HAP-1 (cell line): ENCODE results near the gene NBPF6.
"Not testable (repeated sequence)": the region's sequence is repeated elsewhere in the genome, so short reads cannot be mapped to it uniquely, and the experiment has no call there.

Source experiments
- DNase-seq, 2 experiments: peaks; one replicate each; pipeline ENCODE4 v3.0.0-alpha.2; 2016 to 2020; ENCODE audit warnings: low spot score in 2 of 2
- H3K27me3 ChIP-seq: fragments of 250-450 bp; sonication (Bioruptor Pico); 2 replicates; pipeline ENCODE4 v1.5.1; 2020; ENCODE audit warnings: low read depth, mild to moderate bottlenecking, moderate library complexity
- H3K36me3 ChIP-seq: fragments of 250-450 bp; sonication (Bioruptor Pico); replicated peaks from 2 replicates; pipeline ENCODE4 v1.5.1; 2020; ENCODE audit warnings: mild to moderate bottlenecking
- H3K4me1 ChIP-seq: fragments of 250-450 bp; sonication (Bioruptor Pico); 2 replicates; pipeline ENCODE4 v1.5.1; 2020; ENCODE audit warnings: mild to moderate bottlenecking
- H3K4me3 ChIP-seq: fragments of 250-450 bp; sonication (Bioruptor Pico); 2 replicates; pipeline ENCODE4 v1.5.1; 2020; ENCODE audit warnings: mild to moderate bottlenecking, moderate library complexity
- H3K9me3 ChIP-seq: fragments of 250-450 bp; sonication (Bioruptor Pico); 2 replicates; pipeline ENCODE4 v1.5.1; 2020; ENCODE audit warnings: mild to moderate bottlenecking, moderate library complexity
- in situ Hi-C: fragments of 300-500 bp; cut with MboI; formaldehyde crosslinking; loops from 3 replicates; pipeline ENCODE4 v1.14.3; 2020; ENCODE audit warnings: low sequenced_read_pairs, inconsistent platforms, mixed read lengths

The NBPF6 gene

GRCh38 chr1:108450043-108450442 is at the start of gene NBPF6:
Gene NBPF6 (plus strand): TSS chr1:108450343. CDS start chr1:108450602, 259 bp downstream.
- H3K4me1 ChIP-seq, DNase-seq, H3K36me3 ChIP-seq, H3K9me3 ChIP-seq, in situ Hi-C loops, H3K4me3 ChIP-seq, H3K27me3 ChIP-seq: not testable (repeated sequence)

DNA sequence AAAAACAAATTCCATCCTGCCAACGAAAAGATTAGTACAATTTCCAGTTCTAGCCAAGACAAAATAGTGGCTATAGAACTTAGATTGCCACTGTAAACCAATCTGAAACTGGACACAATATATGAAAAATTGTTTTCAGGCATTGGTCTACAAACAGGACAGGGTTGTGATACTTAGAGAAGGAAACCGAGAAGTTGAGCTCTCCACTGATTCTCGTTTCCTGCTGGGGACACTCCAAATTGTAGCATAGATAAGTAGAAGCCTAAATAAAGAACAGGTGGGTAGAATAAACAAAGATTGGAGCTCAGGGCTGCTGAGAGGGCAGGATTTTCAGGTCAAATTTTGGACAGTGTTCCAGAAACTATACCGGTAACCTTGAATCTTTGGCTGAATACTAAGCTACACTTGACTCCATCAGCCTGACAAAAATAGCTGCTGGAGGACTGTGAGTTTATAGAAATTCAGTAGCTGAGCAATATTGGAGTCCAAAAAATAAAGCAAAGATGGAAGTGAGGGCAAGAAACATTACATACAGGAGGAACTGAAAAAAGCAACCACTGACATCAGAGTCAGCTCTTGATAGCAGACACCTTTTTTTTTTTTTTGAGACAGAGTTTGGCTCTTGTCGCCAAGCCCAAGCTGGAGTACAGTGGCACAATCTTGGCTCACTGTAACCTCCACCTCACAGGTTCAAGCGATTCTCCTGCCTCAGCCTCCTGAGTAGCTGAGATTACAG is 38.9 kb upstream of the NBPF6 start:
- H3K9me3 ChIP-seq, H3K4me3 ChIP-seq, H3K4me1 ChIP-seq, DNase-seq, H3K36me3 ChIP-seq, in situ Hi-C loops, H3K27me3 ChIP-seq: not testable (repeated sequence)

DNA sequence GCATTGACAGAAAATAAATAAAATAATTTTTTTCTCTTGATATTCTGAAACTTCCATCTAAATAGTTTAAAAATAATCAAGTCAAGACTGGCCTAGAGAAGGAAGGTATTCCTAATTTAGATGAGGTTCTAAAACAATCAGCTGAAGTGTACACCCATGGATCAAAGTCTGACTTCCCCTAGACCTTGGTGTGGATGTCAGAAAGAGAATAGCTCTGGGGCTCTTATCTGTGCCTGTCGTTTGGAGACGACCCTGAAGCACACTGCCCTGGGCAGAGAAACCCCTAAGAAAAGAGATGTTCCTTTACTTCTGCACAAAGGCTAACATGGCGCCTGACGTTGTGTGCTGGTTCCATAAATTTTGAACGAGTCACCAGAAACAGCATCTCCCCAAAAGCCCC is 30.0 kb upstream of the NBPF6 start:
- H3K9me3 ChIP-seq, in situ Hi-C loops, H3K27me3 ChIP-seq, H3K36me3 ChIP-seq, H3K4me1 ChIP-seq, DNase-seq, H3K4me3 ChIP-seq: not testable (repeated sequence)

- H3K9me3 ChIP-seq, H3K36me3 ChIP-seq, H3K4me3 ChIP-seq, in situ Hi-C loops, H3K27me3 ChIP-seq, DNase-seq, H3K4me1 ChIP-seq: not testable (repeated sequence)
These were observed 28.9 kb upstream of the NBPF6 start for GRCh38 chr1:108421061-108421916.

DNA sequence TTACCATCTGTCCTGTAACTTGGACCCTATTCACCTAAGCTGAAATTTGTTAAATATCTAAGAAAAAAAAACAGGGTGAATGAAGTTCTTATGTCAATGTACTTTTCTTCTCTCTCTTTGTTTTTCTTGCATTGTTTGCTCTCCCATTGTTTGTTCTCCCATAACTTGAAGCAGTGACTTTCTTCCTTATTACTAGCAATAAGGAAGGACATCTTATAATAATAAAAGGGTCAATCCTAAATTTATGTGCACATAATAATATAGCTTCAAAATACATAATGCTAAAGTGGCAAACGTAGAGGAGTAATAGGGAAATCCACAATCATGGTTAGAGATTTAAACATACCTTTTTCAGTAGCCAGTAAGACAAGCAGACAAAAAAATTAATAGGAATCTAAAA is 23.3 kb upstream of the NBPF6 start:
- H3K4me1 ChIP-seq, H3K27me3 ChIP-seq, DNase-seq, H3K4me3 ChIP-seq, in situ Hi-C loops, H3K36me3 ChIP-seq, H3K9me3 ChIP-seq: not testable (repeated sequence)

- H3K27me3 ChIP-seq, H3K4me1 ChIP-seq, in situ Hi-C loops, H3K4me3 ChIP-seq, H3K36me3 ChIP-seq, DNase-seq, H3K9me3 ChIP-seq: not testable (repeated sequence)
These were observed 18.1 kb upstream of the NBPF6 start for GRCh38 chr1:108432002-108432401.

DNA sequence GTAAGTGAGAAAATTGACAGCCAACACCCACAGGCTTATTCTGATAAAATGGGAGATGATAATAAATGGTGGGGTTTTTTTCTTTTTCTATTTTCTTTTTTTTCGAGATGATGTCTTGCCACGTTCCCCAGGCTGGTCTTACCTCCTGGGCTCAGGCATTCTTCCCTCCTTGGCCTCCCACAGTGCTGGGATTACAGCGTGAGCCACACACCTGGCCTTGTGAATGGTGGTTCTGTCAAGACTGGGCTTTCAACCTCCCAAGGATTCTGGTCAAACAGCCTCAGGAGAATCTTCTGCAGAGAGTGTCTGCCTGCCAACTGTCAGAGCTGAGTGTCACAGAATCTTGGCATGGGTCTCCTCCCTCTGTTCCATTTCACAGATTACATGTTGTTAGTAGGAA is 16.7 kb upstream of the NBPF6 start:
- H3K9me3 ChIP-seq, H3K36me3 ChIP-seq, in situ Hi-C loops, DNase-seq, H3K4me3 ChIP-seq, H3K27me3 ChIP-seq, H3K4me1 ChIP-seq: not testable (repeated sequence)

- H3K27me3 ChIP-seq, H3K4me1 ChIP-seq, in situ Hi-C loops: not testable (repeated sequence)
These were observed 11.6 kb upstream of the NBPF6 start for GRCh38 chr1:108438536-108438935.

GRCh38 chr1:108454521-108454920 is 4.4 kb downstream of the NBPF6 start:
- H3K4me3 ChIP-seq, H3K36me3 ChIP-seq, in situ Hi-C loops, DNase-seq, H3K27me3 ChIP-seq, H3K9me3 ChIP-seq, H3K4me1 ChIP-seq: not testable (repeated sequence)

More at GRCh38 chr1:108438536-108438935, 11.6 kb upstream of the NBPF6 start:
- DNase-seq, H3K9me3 ChIP-seq, H3K36me3 ChIP-seq, H3K4me3 ChIP-seq: not testable (repeated sequence)

- not testable (repeated sequence) for H3K36me3 ChIP-seq, H3K9me3 ChIP-seq, H3K27me3 ChIP-seq
These were observed 8.5 kb downstream of the NBPF6 start for GRCh38 chr1:108458661-108459060.

GRCh38 chr1:108461758-108462157 is 11.6 kb downstream of the NBPF6 start:
- H3K9me3 ChIP-seq, H3K4me1 ChIP-seq, H3K36me3 ChIP-seq, in situ Hi-C loops, DNase-seq, H3K4me3 ChIP-seq, H3K27me3 ChIP-seq: not testable (repeated sequence)

More at GRCh38 chr1:108458661-108459060, 8.5 kb downstream of the NBPF6 start:
- DNase-seq, in situ Hi-C loops, H3K4me3 ChIP-seq, H3K4me1 ChIP-seq: not testable (repeated sequence)

- H3K27me3 ChIP-seq, H3K9me3 ChIP-seq, H3K36me3 ChIP-seq, DNase-seq, in situ Hi-C loops, H3K4me3 ChIP-seq, H3K4me1 ChIP-seq: not testable (repeated sequence)
These were observed 13.8 kb downstream of the NBPF6 start for GRCh38 chr1:108463962-108464361.

- in situ Hi-C loops, H3K27me3 ChIP-seq, DNase-seq, H3K4me1 ChIP-seq, H3K9me3 ChIP-seq, H3K36me3 ChIP-seq, H3K4me3 ChIP-seq: not testable (repeated sequence)
These were observed 16.0 kb downstream of the NBPF6 start for GRCh38 chr1:108466166-108466565.

DNA sequence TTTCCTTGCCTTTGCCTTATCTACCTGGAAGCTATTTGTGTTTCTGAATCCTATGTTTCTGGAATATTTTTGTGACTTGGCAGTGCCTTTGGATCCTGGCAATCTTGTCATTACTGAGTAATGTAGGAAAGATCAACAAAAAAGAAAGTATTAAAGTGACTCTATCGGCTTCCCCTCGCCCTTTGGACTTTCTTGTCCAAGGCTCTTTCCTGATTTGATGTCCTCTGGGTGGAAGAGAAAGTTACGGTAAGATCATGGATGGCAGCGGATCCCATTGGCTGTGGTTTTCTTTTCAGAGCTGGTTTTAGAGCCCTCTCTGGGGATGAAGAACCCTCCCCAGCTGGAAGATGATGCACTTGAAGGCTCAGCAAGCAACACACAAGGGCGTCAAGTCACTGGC is 17.0 kb downstream of the NBPF6 start:
- H3K27me3 ChIP-seq, in situ Hi-C loops, H3K4me3 ChIP-seq, H3K4me1 ChIP-seq, H3K36me3 ChIP-seq, DNase-seq, H3K9me3 ChIP-seq: not testable (repeated sequence)
